LoVo (cell line): Measurements from ENCODE around the gene GSTA5.
"Not testable (repeated sequence)": the region's sequence is repeated elsewhere in the genome, so short reads cannot be mapped to it uniquely, and the experiment has no call there.

Experiments
- DNase-seq: peaks from one replicate; pipeline ENCODE4 v3.0.0-alpha.2; 2016; ENCODE audit warnings: low spot score

Gene GSTA5

DNA sequence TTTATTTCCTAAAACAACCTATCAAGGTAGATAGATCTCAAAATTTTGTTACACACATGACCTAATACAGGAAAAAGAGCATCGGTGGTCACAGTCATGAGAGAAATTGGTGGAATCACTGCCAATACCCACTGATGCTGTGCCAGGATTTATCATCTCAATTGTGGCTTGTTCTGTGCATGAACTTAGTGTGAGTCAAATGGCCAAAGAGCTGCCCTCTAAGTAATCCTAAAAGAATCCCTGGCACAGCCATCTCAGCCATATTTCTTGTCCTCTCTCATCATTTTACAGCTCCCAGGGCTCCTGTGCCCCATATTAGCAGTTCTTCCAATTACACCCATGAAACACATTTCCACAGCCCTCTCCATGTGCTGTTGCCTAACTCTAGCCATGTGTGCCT is 6.1 kb downstream of the GSTA5 start:
- peak; percentile 4 for DNase-seq

DNA sequence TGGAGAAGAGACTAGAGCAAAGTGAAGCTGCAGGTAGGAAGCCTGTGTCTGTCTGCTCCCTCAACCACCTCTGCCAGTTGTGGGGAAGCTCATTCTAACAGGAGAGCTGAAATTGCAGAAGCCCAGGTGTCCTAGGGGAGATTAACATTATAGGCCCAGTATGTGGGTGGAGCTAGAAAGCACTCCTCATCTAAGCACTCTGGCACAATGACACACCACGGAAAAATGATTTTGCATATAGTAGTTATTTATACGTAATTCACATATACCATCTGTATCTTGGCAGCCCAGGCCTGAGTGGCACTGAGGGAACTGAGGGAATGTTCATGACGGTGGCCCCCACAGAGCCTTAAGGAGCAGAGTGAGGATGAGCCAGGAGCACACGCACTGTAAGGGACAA is 9.7 kb downstream of the GSTA5 start:
- not testable (repeated sequence) for DNase-seq

DNA sequence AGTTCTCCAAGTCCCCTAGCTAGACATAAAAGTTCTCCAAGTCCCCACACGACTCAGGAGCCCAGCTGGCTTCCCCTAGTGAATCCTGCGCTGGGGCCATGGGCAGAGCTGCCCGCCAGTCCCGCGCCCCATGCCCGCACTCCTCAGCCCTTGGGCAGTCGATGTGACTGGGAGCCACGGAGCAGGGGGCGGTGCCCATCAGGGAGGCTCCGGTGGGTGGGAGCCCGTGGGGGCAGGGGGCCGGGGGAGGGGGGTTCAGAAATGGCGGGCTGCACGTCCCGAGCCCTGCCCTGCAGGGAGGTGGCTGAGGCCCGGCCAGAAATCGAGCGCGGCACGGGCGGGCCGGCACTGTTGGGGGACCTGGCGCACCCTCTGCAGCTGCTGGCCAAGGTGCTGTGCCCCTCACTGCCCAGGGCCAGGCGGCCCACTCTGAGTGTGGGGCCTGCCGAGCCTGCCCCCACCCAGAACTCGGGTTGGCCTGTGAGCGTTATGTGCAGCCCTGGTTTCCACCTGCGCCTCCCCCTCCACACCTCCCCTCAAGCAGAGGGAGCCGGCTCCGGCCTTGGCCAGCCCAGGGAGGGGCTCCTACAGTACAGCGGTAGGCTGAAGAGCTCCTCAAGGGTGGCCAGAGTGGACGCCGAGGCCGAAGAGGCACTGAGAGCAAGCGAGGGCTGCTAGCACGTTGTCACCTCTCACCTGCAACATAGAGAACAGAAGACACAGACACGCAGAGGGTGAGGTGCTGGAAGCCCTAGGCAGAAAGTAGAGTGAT is 11.4 kb downstream of the GSTA5 start:
- DNase-seq = no peak

- DNase-seq = not testable (repeated sequence)
These were observed 12.0 kb downstream of the GSTA5 start for GRCh38 chr6:52828621-52829020.

DNA sequence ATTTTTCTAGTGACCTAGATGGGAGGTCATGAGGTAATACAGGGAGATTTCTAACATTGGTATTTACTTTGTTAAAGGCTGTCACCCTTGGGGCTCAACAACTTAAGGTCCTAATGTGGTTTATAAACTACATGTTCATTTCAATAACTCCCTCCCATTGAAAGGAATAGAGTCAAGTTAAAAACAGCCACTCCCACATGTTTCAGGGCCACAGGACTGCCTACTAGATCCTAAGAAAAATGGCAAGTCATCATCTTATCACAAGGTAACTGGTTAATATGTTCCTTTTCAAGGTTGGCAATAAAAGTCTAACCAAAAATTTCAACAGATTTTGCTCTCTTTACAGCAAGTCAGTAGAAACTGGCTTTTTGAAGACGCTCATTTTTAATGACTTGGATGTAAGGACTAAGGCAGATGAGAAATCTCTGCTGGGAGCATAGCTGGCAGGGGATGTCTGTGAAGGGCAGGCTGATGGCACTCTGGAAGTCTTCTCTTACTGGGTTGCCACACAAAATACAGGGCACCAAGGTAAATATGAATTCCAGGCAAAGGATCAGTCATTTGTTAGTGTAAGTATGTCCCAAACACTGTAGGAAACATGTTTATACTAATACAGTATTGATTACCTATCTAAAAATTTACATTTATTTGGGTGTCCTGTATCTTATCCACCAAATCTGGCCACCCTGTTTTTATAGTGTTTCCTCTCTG is 13.4 kb downstream of the GSTA5 start:
- not testable (repeated sequence) for DNase-seq

DNA sequence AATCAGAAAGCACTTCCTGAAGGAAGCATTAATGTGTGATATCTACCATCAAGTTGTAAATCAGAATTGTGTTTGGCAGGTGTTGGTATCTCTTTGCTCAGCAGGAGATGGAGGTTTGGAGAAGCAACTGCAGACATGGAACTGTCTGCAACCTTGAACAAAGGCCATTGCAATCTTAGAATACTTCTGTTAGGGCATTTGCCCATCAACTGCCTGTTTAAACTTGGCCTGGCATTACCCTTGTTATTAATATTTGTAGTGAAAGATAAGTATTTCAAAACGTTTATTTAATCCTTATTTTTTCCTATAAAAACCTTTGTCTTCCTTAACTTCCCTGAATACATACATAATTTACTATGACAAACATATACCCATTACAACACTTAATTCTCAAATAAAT is 14.1 kb downstream of the GSTA5 start:
- no peak for DNase-seq

DNA sequence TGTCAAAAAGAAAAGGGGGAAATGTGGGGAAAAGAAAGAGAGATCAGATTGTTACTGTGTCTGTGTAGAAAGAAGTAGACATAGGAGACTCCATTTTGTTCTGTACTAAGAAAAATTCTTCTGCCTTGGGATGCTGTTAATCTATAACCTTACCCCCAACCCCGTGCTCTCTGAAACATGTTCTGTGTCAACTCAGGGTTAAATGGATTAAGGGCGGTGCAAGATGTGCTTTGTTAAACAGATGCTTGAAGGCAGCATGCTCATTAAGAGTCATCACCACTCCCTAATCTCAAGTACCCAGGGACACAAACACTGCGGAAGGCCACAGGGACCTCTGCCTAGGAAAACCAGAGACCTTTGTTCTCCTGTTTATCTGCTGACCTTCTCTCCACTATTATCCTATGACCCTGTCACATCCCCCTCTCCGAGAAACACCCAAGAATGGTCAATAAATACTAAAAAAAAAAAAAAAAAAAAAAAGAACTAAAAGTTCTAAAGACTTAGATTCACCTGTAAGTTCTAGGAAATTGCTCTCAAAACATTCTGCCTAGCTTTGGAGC is 14.6 kb downstream of the GSTA5 start:
- not testable (repeated sequence) for DNase-seq

GRCh38 chr6:52825270-52825793 is 15.3 kb downstream of the GSTA5 start:
- DNase-seq = not testable (repeated sequence)

DNA sequence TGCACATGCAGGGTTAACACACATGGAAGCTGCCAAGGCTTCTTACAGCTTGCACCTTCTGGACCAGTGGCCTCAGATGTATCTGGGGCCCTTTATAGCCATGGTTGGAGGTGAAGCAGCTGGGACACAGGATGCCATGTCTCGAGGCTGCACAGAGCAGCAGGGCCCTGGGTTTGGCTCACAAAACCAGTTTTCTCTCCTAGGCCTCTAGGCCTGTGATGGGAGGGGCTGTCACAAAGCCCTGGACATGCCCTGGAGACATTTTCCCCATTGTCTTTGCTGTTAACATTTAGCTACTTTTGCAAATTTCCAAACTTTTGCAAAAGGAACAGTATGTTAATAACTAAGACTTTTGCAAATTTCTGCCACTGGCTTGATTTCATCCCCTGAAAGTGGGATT is 18.8 kb downstream of the GSTA5 start:
- no peak for DNase-seq

DNA sequence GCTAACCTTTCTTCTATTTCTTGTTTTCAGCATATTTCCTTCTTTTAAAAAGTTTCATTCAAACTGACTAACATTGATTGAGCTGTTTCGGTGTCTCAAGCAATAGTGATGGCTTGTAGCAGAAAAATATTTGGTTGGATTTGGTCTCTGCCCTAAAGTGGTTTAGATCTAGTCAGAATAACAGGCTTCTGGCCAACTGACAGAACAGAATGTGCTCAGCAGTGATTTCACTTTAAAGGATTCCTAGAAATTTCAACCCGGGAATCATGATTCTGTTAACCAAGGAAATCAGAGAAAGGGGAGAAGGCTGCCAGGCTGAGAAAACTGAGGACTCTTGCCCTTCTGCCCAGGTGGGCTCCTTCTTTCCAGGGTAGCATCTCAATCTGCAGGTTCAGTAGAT is 20.4 kb downstream of the GSTA5 start:
- no peak for DNase-seq

DNA sequence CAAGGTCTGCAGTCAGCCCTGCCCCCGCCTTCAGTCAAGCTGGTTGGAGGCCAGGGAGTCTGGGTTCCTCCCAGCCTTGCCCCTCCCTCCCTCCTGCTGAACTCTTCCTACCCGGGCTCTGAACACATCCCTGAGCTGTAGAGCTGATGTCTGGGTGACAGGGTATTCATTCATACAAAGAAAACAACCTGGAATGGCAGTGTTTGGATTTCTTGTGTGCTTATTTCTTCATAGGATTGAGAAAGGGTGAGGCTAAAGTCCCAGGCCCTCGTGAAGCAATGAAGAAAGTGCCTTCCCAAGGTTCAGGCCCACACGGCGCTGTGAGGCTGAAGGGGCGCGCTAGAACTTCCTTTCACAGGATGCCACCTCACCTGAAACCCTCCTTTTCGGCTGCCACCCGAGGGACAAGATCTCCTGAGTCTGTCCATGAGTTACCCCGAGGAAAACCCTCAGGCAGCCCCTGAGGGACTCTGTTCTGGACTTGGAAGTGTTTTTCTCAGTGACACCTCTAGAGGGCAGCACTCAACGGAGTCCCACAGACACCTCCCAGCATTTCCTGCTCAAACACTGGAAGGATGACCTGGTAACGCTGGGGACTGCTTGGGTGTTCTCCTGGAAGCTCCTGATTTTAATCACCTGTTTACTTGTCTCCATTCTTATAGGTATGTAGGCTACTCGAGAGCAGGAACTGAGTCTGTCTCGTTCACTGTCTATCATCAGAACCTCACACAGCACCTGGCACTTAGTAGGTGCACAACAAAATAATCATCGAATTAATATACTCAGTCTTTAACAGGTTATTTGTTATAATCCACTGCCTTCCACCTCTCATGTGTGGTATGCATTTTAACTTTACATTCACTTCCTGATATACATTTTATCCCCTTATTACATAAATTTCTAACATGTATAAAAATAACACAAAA is 25.2 kb downstream of the GSTA5 start:
- peak; percentile 52 for DNase-seq

DNA sequence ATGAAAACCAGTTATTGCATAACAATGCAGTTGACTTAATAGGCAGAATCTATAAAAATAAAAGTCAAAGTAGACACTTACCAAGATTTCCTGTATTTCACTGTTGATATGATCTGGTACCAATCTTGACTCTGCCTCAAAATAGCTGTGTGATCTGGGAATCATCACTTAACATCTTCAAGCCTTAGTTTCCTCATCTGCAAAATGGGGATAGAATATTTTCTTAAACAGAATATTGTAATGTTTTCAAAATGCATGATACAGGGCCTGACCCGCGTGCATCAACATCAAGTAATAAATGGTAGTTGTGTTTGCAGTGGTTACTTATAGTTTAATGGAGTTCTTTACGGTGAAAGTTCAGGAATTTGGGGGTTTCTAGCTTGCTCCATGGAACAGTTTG is 26.1 kb downstream of the GSTA5 start:
- DNase-seq = not testable (repeated sequence)

DNA sequence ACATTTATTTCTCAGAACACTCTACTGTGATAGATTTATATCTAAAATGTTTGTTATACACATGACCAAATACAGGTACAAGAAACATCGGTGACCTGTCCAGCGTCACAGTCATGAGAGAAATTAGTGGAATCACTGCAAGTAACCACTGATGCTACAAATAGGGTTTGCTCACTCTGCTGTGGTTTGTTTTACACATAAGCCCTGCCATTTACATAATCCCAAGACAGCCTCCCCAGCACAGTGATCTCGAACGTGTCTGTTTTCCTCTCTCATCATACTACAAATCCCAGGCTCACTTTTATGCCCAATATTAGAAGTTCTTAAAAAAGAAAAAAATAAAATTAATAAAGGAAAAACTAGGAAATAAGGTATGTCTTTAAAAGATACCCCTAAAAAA is 30.8 kb downstream of the GSTA5 start:
- DNase-seq = not testable (repeated sequence)

DNA sequence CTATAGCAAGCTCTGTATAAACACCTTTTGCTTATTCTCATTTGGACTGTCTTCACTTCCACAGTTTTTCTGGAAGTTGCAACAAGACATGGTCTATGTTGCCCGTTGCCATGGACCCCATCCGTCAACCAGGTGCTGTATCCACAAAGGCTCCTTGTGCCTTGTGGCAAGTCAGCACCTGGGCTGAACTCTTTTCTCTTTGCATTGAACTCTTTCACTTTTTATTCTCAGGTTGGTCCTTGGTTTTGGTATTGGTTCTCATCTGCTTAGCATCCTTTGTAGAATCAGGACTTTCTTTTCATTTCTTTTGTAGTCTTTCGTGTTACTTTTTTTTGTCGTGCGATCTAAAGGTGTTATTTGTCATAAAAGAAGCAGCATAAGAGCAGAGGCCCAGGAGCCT is 32.0 kb downstream of the GSTA5 start:
- DNase-seq = no peak

- not testable (repeated sequence) for DNase-seq
These were observed 36.9 kb downstream of the GSTA5 start, which contains the start of gene GSTA1 for GRCh38 chr6:52803668-52804255. TSS of gene GSTA1 (minus strand) at chr6:52803816. CDS start at chr6:52799267, 4,549 bp downstream.

GRCh38 chr6:52802806-52803205 is 37.8 kb downstream of the GSTA5 start:
- DNase-seq = no peak

DNA sequence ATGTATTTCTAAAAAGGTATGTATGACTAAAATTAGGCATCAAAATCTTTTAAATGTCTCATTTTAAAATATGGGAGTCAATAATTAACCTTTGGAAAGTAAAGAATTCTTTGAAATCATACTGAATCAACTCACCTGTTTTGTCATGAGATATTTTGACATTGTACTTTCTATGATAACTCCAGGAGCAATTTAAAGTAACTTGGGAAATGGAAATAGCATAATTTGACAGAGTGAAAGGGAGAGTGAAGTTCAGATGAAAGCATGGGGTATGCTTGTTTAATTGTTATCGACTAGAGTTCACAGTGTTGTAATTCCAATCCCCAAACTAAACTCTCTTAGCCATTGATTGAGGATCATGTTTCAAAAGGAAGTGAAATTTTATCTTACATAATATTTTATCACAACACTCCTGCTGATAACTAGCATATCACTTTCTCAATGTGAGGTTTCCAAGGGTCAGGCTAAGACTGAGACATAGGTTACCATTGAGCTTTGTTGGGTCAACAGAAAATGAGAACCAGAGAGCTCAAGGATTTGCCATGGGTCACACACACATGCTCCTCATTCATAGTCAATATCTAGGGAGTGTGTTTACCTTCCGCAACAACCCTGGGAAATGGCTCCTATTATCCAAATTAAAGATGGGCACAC is 39.3 kb downstream of the GSTA5 start:
- DNase-seq = no peak

DNA sequence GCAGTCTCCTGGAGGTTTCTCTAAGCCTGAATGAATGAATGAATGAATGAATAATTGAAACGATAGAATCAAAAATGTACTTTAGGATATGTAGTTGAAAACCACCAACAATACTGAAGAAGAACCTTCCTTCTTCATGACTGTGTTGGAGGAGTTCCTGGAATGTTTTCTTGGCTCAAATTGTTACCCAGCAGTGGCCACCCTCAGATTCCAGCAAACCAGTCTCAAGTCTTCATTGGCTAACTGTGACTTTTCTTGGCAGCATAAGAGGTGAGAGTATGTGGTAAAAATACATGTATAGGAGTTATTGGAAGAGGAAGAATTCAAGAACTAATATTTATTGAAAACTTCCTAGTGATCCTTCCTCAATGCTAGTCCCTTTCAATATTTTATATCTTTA is 41.3 kb downstream of the GSTA5 start:
- DNase-seq = not testable (repeated sequence)

GRCh38 chr6:52794366-52794765 is 46.2 kb downstream of the GSTA5 start:
- not testable (repeated sequence) for DNase-seq

DNA sequence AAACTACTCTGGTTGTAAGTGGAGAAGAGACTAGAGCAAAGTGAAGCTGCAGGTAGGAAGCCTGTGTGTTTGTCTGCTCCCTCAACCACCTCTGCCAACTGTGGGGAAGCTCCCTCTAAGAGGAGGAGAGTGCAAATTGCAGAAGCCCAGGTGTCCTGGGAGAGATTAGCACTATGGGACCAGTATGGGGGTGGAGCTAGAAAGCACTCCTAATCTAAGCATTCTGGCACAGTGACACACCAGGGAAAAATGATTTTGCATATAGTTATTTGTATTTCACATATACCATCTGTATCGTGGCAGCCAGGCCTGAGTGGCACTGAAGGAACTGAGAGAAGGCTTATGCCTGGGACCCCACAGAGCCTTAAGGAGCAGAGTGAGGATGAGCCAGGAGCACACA is 49.8 kb downstream of the GSTA5 start:
- no peak for DNase-seq

- DNase-seq = not testable (repeated sequence)
These were observed 51.0 kb downstream of the GSTA5 start for GRCh38 chr6:52789658-52790057.
